Neural cell (in vitro differentiated cells): Measurements from ENCODE around the gene PHLDB1.

Experiments used
- EP300 ChIP-seq: fragments of 450-650 bp; conservative IDR thresholded peaks from 2 replicates; pipeline ENCODE4 v1.6.1; 2014; ENCODE audit warnings: antibody characterized with exemption, mild to moderate bottlenecking, moderate library complexity; ENCODE audit not compliant: poor library complexity, severe bottlenecking
- EZH2 ChIP-seq: fragments of 200-600, 300-800 bp; shearing (Covaris generic), sonication (generic); IDR thresholded peaks from 2 replicates; pipeline ENCODE4 v1.6.1; 2014; ENCODE audit warnings: antibody characterized with exemption, low read length, borderline replicate concordance, mild to moderate bottlenecking; ENCODE audit not compliant: insufficient read depth, poor library complexity, severe bottlenecking
- MXI1 ChIP-seq: fragments of 450-650 bp; conservative IDR thresholded peaks from 2 replicates; pipeline ENCODE4 v1.6.1; 2014; ENCODE audit warnings: antibody characterized with exemption, mild to moderate bottlenecking; ENCODE audit not compliant: poor library complexity, severe bottlenecking
- POLR2AphosphoS5 ChIP-seq: IDR thresholded peaks from 2 replicates; pipeline ENCODE4 v1.6.1; 2012
- RAD21 ChIP-seq: fragments of 450-650 bp; conservative IDR thresholded peaks from 2 replicates; pipeline ENCODE4 v1.6.1; 2014; ENCODE audit warnings: antibody characterized with exemption, mild to moderate bottlenecking, moderate library complexity
- SMC3 ChIP-seq: fragments of 450-650 bp; conservative IDR thresholded peaks from 2 replicates; pipeline ENCODE4 v1.6.1; 2014; ENCODE audit warnings: antibody characterized with exemption, mild to moderate bottlenecking, moderate library complexity; ENCODE audit not compliant: poor library complexity
- TAF1 ChIP-seq: IDR thresholded peaks from 2 replicates; pipeline ENCODE4 v1.6.1; 2012; ENCODE audit warnings: low read depth
- TF ChIP-seq, protein P1 (sequence below): fragments of 450-650 bp; IDR thresholded peaks from 2 replicates; pipeline ENCODE4 v1.5.1; 2014; ENCODE audit warnings: antibody characterized with exemption, mild to moderate bottlenecking, moderate library complexity; ENCODE audit not compliant: poor library complexity, severe bottlenecking
- TF ChIP-seq, protein P2 (sequence below): IDR thresholded peaks from 2 replicates; pipeline ENCODE4 v1.6.1; 2012; ENCODE audit warnings: borderline replicate concordance

DNA sequence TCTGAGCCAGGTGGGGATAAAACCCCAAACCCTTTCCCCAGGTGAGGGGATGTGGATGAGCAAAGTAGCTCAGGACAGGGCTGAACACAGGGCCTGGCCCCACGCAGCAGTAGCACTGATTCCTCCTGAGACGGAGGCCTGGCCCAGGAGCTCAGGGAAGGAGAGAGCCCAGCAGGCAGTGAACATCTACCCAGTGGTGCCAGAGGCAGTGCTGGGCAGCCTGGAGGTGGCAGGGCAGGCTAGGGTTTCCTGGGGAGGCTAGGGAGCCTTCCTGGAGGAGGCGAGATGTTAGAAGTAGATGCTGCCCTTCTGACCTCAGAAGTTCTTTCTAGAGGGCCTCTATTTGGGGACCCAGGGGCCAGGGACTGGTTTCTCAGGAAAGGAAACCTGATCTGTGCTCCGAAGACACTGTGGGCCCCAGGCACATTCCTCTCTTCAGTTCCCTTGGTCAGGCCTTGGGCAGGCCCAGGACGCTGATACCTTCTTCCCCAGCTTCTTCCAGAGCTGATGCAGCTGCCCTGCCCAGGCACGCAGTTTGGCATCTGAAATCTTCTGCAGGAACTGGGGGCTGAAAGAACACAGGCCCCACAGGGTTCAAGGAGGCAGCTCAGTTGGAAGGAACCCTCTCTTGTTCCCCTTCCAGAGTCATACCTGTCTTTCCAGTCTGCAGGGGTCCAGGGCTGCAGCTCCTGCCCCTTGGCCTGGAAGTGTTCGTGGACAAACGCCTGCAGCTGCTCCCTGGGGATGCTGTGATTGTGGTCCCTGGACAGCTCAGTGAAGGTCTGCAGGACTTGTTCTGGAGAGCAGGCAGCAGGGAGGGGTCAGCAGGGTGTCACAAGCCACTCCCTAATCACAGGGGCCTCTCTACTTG is 55.2 kb downstream of the PHLDB1 start:
- TF ChIP-seq SMC3 = no peak
- TF ChIP-seq, protein P1, sequence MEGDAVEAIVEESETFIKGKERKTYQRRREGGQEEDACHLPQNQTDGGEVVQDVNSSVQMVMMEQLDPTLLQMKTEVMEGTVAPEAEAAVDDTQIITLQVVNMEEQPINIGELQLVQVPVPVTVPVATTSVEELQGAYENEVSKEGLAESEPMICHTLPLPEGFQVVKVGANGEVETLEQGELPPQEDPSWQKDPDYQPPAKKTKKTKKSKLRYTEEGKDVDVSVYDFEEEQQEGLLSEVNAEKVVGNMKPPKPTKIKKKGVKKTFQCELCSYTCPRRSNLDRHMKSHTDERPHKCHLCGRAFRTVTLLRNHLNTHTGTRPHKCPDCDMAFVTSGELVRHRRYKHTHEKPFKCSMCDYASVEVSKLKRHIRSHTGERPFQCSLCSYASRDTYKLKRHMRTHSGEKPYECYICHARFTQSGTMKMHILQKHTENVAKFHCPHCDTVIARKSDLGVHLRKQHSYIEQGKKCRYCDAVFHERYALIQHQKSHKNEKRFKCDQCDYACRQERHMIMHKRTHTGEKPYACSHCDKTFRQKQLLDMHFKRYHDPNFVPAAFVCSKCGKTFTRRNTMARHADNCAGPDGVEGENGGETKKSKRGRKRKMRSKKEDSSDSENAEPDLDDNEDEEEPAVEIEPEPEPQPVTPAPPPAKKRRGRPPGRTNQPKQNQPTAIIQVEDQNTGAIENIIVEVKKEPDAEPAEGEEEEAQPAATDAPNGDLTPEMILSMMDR = no peak
- TF ChIP-seq EZH2 = no peak
- TF ChIP-seq EP300 = no peak
- no peak for TF ChIP-seq POLR2AphosphoS5
- TF ChIP-seq, protein P2, sequence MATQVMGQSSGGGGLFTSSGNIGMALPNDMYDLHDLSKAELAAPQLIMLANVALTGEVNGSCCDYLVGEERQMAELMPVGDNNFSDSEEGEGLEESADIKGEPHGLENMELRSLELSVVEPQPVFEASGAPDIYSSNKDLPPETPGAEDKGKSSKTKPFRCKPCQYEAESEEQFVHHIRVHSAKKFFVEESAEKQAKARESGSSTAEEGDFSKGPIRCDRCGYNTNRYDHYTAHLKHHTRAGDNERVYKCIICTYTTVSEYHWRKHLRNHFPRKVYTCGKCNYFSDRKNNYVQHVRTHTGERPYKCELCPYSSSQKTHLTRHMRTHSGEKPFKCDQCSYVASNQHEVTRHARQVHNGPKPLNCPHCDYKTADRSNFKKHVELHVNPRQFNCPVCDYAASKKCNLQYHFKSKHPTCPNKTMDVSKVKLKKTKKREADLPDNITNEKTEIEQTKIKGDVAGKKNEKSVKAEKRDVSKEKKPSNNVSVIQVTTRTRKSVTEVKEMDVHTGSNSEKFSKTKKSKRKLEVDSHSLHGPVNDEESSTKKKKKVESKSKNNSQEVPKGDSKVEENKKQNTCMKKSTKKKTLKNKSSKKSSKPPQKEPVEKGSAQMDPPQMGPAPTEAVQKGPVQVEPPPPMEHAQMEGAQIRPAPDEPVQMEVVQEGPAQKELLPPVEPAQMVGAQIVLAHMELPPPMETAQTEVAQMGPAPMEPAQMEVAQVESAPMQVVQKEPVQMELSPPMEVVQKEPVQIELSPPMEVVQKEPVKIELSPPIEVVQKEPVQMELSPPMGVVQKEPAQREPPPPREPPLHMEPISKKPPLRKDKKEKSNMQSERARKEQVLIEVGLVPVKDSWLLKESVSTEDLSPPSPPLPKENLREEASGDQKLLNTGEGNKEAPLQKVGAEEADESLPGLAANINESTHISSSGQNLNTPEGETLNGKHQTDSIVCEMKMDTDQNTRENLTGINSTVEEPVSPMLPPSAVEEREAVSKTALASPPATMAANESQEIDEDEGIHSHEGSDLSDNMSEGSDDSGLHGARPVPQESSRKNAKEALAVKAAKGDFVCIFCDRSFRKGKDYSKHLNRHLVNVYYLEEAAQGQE = no peak
- TF ChIP-seq RAD21 = no peak
- no peak for TF ChIP-seq MXI1
- no peak for TF ChIP-seq TAF1
